Epithelial cell of esophagus (primary cell): ENCODE data around the gene GNAZ.

Experiments
- DNase-seq: peaks from one replicate; pipeline ENCODE4 v3.0.0; 2010; ENCODE audit warnings: low read depth
- H3K4me3 ChIP-seq: 2 replicates; pipeline ENCODE4 v1.5.1; 2011; ENCODE audit warnings: mild to moderate bottlenecking, low read length, control low read depth
- TF ChIP-seq, protein P1 (sequence below): IDR thresholded peaks from 2 replicates; pipeline ENCODE4 v1.5.1; 2011; ENCODE audit warnings: low read depth, mild to moderate bottlenecking, low read length, control low read depth, inconsistent platforms; ENCODE audit not compliant: insufficient read depth; ENCODE audit errors: missing control alignments

GNAZ gene

GRCh38 chr22:23125512-23126103, 55.3 kb downstream of the GNAZ start:
- DNase-seq, result no peak
- TF ChIP-seq, protein P1, sequence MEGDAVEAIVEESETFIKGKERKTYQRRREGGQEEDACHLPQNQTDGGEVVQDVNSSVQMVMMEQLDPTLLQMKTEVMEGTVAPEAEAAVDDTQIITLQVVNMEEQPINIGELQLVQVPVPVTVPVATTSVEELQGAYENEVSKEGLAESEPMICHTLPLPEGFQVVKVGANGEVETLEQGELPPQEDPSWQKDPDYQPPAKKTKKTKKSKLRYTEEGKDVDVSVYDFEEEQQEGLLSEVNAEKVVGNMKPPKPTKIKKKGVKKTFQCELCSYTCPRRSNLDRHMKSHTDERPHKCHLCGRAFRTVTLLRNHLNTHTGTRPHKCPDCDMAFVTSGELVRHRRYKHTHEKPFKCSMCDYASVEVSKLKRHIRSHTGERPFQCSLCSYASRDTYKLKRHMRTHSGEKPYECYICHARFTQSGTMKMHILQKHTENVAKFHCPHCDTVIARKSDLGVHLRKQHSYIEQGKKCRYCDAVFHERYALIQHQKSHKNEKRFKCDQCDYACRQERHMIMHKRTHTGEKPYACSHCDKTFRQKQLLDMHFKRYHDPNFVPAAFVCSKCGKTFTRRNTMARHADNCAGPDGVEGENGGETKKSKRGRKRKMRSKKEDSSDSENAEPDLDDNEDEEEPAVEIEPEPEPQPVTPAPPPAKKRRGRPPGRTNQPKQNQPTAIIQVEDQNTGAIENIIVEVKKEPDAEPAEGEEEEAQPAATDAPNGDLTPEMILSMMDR, result no peak
- H3K4me3 ChIP-seq, result no peak overlapping the region

DNA sequence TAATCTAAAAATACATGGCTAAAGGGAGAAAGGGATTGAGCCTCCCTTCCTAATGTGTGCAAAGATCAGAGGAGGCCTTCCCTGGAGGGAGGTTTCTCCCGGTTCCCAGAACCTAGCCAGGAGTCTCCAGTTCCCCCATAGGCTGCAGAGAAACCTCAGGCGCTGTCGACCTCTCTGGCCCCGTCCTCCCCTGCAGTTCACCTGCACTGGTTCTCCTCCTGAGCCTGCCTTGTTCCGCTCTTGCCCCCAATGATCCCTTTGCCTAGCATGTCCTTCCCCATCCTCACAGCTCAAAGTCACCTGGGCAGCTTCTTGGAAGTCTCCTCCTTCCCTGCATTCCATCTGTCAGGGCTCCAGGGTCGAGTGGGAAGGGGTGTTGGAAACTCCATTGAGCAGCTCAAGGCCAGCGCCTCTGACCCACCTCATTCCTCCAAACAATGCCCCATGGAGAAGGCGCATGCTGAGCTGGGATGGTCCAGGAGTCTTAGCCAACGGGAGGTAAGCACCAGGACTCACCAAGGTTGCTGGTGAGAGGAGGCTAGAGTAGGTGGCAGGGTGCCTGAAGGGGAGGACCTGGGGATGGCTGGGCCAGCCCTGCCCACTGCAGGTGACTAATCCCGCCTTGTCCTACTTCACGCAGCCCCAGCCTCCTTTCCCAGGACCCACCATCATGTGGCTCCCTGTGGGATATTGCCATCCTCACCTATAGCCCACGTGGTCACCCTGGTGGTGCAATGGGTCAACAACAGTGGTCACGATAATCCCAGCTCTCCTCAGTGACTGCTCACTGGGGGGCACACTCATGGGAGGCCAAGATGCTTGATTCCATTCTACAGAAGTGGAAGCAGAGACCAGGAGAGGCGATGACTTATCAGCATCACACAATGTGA, 56.1 kb downstream of the GNAZ start:
- no peak for DNase-seq
- H3K4me3 ChIP-seq, result no peak overlapping the region
- TF ChIP-seq, protein P1, result no peak

GRCh38 chr22:23127055-23127756, 56.9 kb downstream of the GNAZ start:
- H3K4me3 ChIP-seq, result no peak overlapping the region

GRCh38 chr22:23127788-23128187, 57.5 kb downstream of the GNAZ start:
- TF ChIP-seq, protein P1, result no peak
- H3K4me3 ChIP-seq, result no peak overlapping the region
- no peak for DNase-seq

More at GRCh38 chr22:23127055-23127756, 56.9 kb downstream of the GNAZ start:
- TF ChIP-seq, protein P1, result no peak
- DNase-seq, result no peak

DNA sequence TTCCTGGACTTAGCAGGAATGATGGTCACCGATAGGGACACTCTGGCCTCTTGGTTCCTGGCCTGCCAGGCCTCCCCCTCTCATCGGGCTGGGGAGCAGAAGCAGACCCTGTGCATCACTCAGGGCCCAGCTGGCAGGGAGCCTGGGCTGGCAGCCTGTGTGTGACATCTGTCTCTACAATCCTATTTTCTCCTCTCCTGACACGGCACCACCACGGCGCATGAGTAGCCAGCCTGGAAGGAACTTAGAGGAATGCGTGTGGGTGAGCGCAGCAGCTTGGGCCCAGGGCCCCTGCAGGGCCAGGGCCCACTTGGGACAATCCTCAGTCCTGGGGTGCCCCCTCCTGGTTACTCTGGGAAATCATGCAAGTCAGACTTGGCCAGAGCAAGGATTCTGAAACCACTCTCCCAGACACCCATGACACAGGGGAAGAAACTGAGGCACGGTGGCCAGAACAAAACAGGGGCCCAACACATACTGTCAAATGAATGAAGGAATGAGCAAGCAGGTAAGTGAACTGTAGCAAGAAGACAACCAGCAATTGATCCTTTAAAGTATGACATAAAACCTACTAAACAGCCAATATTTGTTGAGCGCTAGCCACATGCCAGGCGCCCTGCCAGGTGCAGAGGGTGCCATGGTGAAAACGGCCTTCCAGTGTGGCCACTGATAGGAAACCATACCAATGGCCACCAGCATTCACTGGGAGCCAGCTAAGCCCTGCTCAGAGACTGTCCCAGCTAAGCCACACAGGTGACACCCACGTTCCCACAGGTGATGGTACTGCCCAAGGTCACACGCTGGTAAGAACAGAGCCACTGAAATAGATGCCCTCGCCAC, 58.2 kb downstream of the GNAZ start:
- DNase-seq, result peak; percentile 72
- H3K4me3 ChIP-seq, result no peak overlapping the region
- TF ChIP-seq, protein P1, result peak; percentile 77

GRCh38 chr22:23129149-23129548, 58.8 kb downstream of the GNAZ start:
- no peak for DNase-seq
- TF ChIP-seq, protein P1, result no peak

More at GRCh38 chr22:23129149-23129548, 58.8 kb downstream of the GNAZ start:
- no peak overlapping the region for H3K4me3 ChIP-seq
